Measurements from ENCODE around the gene PM20D1.

DNA sequence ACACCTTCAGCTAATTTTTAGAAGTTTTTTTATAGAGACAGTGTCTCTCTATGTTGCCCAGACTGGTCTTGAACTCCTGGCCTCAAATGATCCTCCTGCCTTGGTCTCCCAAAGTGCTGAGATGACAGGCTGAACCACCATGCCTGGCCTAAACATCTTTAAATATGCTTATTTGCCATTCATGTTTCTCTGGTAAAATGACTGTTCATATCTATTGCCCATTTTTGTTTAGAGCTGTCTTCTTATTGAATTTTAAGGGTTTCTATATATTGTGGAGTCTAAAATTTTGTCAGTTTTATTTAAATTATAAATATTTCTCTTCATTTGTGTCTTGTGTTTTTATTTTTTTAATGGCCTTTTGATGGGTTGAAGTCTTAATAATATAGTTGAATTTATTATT lies 3.0 kb upstream of the PM20D1 start:
- TF ChIP-seq, protein P1, sequence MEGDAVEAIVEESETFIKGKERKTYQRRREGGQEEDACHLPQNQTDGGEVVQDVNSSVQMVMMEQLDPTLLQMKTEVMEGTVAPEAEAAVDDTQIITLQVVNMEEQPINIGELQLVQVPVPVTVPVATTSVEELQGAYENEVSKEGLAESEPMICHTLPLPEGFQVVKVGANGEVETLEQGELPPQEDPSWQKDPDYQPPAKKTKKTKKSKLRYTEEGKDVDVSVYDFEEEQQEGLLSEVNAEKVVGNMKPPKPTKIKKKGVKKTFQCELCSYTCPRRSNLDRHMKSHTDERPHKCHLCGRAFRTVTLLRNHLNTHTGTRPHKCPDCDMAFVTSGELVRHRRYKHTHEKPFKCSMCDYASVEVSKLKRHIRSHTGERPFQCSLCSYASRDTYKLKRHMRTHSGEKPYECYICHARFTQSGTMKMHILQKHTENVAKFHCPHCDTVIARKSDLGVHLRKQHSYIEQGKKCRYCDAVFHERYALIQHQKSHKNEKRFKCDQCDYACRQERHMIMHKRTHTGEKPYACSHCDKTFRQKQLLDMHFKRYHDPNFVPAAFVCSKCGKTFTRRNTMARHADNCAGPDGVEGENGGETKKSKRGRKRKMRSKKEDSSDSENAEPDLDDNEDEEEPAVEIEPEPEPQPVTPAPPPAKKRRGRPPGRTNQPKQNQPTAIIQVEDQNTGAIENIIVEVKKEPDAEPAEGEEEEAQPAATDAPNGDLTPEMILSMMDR (IDR thresholded peaks at IDR 0.05) = no peak
- TF ChIP-seq POLR2AphosphoS5 (IDR thresholded peaks at IDR 0.05) (no peak), POLR2A (IDR thresholded peaks at IDR 0.05) (no peak), EP300 (IDR thresholded peaks at IDR 0.05; ENCODE audit: low read depth) (no peak)
